GM18909 (cell line): ENCODE results near the gene CHRM1.
"Not testable (repeated sequence)": the region's sequence is repeated elsewhere in the genome, so short reads cannot be mapped to it uniquely, and the experiment has no call there.

Experiments used
- ATAC-seq: cut with Tn5 transposase; IDR thresholded peaks from one replicate; pipeline ENCODE4 v1.9.1; 2021; ENCODE audit warnings: mild to moderate bottlenecking; ENCODE audit not compliant: unreplicated experiment, poor library complexity

Gene CHRM1

GRCh38 chr11:62880231-62880802 lies 40.8 kb downstream of the CHRM1 start:
- peak; percentile 19 for ATAC-seq

- no peak for ATAC-seq
These were observed 41.8 kb downstream of the CHRM1 start for GRCh38 chr11:62879235-62879978.

DNA sequence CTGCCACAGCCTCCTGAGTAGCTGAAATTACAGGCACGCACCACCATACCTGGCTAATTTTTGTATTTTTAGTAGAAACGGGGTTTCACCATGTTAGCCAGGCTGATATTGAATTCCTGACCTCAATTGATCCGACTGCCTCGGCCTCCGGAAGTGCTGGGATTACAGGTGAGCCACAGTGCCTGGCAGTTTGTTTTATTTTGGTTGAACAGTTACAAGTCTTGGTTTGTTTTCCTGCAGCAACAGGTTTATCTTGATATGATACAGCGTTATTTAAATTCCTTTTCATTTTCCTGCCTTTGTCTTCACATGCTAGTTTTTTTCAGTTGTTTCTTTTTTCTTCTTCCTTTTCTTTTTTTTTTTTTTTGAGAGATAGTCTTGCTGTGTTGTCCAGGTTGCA lies 44.5 kb downstream of the CHRM1 start:
- no peak for ATAC-seq

- no peak for ATAC-seq
These were observed 45.3 kb downstream of the CHRM1 start for GRCh38 chr11:62875698-62876478.

DNA sequence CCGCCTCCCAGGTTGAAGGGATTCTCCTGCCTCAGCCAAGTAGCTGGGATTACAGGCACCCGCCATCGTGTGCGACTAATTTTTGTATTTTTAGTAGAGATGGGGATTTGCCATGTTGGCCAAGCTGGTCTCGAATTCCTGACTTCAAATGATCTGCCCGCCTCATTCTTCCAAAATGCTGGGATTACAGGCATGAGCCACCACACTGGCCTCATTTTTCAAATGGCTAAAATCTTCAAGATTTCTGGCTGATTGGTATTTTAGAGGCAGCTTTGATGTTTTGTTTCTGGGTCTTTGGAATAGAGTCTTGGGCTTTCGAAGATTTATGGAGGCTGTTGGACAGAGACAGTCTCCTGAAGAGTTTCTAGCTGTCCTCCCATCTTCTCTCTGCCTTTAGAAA lies 46.3 kb downstream of the CHRM1 start:
- no peak for ATAC-seq

- ATAC-seq, result no peak
These were observed 55.5 kb downstream of the CHRM1 start for GRCh38 chr11:62865635-62866034.

GRCh38 chr11:62863687-62864335 lies 57.4 kb downstream of the CHRM1 start:
- no peak for ATAC-seq

- ATAC-seq, result not testable (repeated sequence)
These were observed 59.5 kb downstream of the CHRM1 start for GRCh38 chr11:62861564-62862192.

GRCh38 chr11:62860835-62861563 lies 60.2 kb downstream of the CHRM1 start:
- no peak for ATAC-seq

DNA sequence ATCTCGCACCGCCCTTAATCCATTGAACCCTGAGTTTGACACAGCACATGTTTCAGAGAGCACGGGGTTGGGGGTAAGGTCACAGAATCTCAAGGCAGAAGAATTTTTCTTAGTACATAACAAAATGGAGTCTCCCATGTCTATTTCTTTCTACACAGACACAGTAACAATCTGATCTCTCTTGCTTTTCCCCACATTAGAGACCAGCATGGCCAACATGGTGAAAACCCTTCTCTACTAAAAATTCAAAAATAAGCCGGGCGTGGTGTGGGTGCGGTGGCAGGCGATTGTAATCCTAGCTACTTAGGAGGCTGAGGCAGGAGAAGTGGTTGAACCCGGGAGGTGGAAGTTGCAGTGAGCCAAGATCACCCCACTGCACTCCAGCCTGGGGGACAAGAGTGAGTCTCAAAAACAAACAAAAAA lies 61.9 kb downstream of the CHRM1 start:
- not testable (repeated sequence) for ATAC-seq
